ENCODE results near the gene OMP.
"Not testable (repeated sequence)": the region's sequence is repeated elsewhere in the genome, so short reads cannot be mapped to it uniquely, and the experiment has no call there.

Gene OMP

DNA sequence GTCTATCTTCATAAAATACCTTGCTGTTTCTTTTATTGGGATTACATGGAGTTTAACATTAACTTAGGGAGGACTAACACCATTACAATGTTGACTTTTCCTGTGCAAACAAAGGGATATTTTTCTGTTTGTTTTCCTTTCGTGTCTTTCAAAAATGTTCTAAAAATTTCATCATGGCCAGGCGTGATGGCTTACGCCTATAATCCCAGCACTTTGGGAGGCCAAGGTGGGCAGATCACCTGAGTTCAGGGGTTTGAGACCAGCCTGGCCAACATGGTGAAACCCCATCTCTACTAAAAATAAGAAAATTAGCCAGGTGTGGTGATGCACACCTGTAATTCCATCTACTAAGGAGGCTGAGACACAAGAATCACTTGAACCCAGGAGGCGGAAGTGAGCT lies 41.4 kb upstream of the OMP start:
- not testable (repeated sequence) for H3K27ac ChIP-seq (ENCODE audit: low read depth, low read length); H3K27me3 ChIP-seq (ENCODE audit: control insufficient read depth, insufficient read depth, low read length); H3K9me3 ChIP-seq (ENCODE audit: control insufficient read depth, insufficient read depth, low read depth, low read length); H3K9ac ChIP-seq (ENCODE audit: low read length); H3K36me3 ChIP-seq (ENCODE audit: control insufficient read depth, insufficient read depth, low read length); H3K4me1 ChIP-seq (ENCODE audit: control insufficient read depth, insufficient read depth, low read length); H3K4me3 ChIP-seq (ENCODE audit: low read depth, low read length)

DNA sequence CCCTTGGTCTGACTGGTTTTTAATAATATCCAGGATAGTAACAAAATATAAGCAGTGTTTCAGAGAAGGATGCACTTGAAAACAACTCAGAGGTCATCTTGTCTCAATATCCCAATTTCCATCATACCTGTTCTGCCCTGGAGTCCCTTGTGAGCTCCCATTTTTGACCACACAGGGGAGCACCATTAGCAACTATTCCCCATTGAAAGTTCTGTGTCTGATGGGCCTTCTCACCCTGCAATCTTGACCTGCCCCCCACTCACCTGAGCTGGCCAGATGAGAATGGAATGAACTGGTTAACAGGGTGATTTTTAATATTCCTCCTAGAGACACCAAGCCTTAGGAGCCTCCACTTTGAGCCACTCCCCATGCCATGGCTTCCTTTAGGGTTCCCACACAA lies 39.7 kb upstream of the OMP start:
- peaks cover 7% of the 10 kb centered on the region; the same call in 1 of the 2 replicates for H3K27me3 ChIP-seq (ENCODE audit: control insufficient read depth, insufficient read depth, low read length)

DNA sequence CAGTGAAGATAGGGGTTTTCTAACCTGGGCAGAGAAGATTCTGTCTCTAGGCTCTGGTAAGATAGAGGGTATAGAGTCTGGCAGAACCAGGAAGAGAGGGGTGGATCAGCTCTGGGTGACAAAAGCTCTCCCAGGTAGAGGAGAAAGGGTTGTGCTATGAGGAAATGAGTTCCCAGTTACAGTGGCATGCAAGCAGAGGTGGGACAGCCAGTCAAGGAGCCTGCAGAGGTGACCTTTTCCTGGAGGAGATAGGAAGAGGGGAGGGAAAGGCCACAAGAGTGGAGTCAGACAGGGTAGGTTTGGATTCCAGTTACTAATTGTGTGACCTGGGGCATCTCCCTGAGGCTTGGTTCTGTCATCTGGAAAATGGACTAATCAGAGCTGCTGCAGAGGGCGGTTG lies 39.2 kb upstream of the OMP start:
- Histone ChIP-seq H3K9me3 (ENCODE audit: control insufficient read depth, insufficient read depth, low read depth, low read length) (no peaks in the 10 kb centered on the region), H3K36me3 (ENCODE audit: control insufficient read depth, insufficient read depth, low read length) (no peaks in the 10 kb centered on the region), H3K27me3 (ENCODE audit: control insufficient read depth, insufficient read depth, low read length) (peaks cover 7% of the 10 kb centered on the region; the same call in 1 of the 2 replicates), H3K9ac (ENCODE audit: low read length) (no peak overlapping the region), H3K4me1 (ENCODE audit: control insufficient read depth, insufficient read depth, low read length) (peaks cover 17% of the 10 kb centered on the region; the same call in 1 of the 2 replicates), H3K4me3 (ENCODE audit: low read depth, low read length) (no peak overlapping the region), H3K27ac (ENCODE audit: low read depth, low read length) (no peak overlapping the region)

More for the DNA sequence above, 39.7 kb upstream of the OMP start:
- Histone ChIP-seq H3K36me3 (ENCODE audit: control insufficient read depth, insufficient read depth, low read length) (no peaks in the 10 kb centered on the region), H3K9ac (ENCODE audit: low read length) (no peak overlapping the region), H3K4me1 (ENCODE audit: control insufficient read depth, insufficient read depth, low read length) (peaks cover 14% of the 10 kb centered on the region; the same call in 1 of the 2 replicates), H3K4me3 (ENCODE audit: low read depth, low read length) (no peak overlapping the region), H3K9me3 (ENCODE audit: control insufficient read depth, insufficient read depth, low read depth, low read length) (no peaks in the 10 kb centered on the region), H3K27ac (ENCODE audit: low read depth, low read length) (no peak overlapping the region)

DNA sequence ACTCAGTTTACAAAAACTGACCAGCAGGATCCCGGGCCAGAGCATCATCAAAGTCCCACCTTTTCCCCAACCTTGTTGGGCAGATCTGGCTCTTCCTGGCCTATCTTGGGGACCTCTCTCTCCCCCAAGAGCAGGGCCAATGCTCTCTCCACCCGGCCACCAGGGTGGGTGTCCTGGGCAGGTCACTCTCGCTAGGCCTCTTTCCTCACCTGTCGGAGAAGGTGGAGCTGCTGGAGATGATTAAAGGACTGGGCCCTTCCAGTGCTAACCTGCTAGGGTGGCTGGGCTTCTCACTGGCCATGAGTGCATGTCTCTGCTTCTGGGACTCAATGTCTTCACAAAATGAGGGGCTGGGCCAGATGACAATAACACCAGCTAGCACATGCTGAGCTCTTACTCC lies 38.8 kb upstream of the OMP start:
- no peaks in the 10 kb centered on the region for H3K9me3 ChIP-seq (ENCODE audit: control insufficient read depth, insufficient read depth, low read depth, low read length)
- peaks cover 17% of the 10 kb centered on the region; the same call in 1 of the 2 replicates for H3K4me1 ChIP-seq (ENCODE audit: control insufficient read depth, insufficient read depth, low read length)
- no peak overlapping the region for H3K4me3 ChIP-seq (ENCODE audit: low read depth, low read length)
- peaks cover 7% of the 10 kb centered on the region; the same call in 1 of the 2 replicates for H3K27me3 ChIP-seq (ENCODE audit: control insufficient read depth, insufficient read depth, low read length)
- H3K36me3 ChIP-seq (ENCODE audit: control insufficient read depth, insufficient read depth, low read length): no peaks in the 10 kb centered on the region
- no peak overlapping the region for H3K27ac ChIP-seq (ENCODE audit: low read depth, low read length)
- no peak overlapping the region for H3K9ac ChIP-seq (ENCODE audit: low read length)

DNA sequence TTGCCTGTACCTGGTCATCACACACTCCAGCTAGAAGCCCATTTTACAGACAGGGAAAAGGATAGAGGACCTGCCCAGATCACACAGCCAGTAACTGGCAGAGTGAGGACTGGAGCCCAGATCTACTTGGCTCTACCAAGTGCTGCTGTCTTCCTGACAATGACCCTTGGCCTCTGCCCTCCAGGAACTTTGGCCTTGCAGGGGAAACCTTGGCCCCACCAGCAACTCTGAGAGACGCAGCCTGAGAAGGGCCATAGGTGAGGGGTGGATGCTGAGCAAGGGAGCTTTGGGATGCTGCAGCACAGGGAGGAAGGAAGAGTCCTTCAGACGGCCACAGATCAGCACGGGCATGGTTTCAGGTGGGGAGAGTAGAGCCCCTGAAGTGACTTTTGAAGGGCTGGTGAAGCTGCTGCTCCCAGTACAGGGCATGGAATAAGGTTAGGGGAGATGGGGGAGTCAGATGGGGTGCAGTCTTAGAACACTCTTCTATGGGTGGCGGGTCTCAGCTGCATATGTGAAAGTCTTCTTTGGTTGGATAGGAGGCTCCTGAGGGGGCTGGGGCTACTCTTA lies 37.9 kb upstream of the OMP start:
- H3K4me3 ChIP-seq (ENCODE audit: low read depth, low read length): no peak overlapping the region
- no peaks in the 10 kb centered on the region for H3K36me3 ChIP-seq (ENCODE audit: control insufficient read depth, insufficient read depth, low read length)
- H3K9ac ChIP-seq (ENCODE audit: low read length): no peak overlapping the region
- peaks cover 7% of the 10 kb centered on the region; the same call in 1 of the 2 replicates for H3K27me3 ChIP-seq (ENCODE audit: control insufficient read depth, insufficient read depth, low read length)
- no peak overlapping the region for H3K27ac ChIP-seq (ENCODE audit: low read depth, low read length)
- no peaks in the 10 kb centered on the region for H3K9me3 ChIP-seq (ENCODE audit: control insufficient read depth, insufficient read depth, low read depth, low read length)
- peaks cover 17% of the 10 kb centered on the region; the same call in 1 of the 2 replicates for H3K4me1 ChIP-seq (ENCODE audit: control insufficient read depth, insufficient read depth, low read length)

DNA sequence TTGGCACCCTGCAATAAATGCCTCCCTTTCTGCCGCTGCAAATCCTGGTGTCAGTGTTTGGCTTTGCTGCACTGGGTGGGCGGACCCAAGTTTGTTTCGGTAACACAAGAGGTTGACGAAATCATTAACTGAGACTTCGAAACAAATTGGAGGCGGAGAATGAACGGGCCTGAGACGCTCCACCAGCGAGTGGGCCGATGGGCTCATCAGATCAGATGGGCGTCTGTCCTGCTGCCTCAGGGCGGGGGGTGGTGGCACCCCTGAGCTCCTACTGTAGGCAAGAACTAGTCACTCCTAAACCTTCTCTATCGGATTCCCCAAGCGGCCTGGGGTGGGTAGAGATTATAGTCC lies 36.8 kb upstream of the OMP start:
- peaks cover 7% of the 10 kb centered on the region; the same call in 1 of the 2 replicates for H3K27me3 ChIP-seq (ENCODE audit: control insufficient read depth, insufficient read depth, low read length)

DNA sequence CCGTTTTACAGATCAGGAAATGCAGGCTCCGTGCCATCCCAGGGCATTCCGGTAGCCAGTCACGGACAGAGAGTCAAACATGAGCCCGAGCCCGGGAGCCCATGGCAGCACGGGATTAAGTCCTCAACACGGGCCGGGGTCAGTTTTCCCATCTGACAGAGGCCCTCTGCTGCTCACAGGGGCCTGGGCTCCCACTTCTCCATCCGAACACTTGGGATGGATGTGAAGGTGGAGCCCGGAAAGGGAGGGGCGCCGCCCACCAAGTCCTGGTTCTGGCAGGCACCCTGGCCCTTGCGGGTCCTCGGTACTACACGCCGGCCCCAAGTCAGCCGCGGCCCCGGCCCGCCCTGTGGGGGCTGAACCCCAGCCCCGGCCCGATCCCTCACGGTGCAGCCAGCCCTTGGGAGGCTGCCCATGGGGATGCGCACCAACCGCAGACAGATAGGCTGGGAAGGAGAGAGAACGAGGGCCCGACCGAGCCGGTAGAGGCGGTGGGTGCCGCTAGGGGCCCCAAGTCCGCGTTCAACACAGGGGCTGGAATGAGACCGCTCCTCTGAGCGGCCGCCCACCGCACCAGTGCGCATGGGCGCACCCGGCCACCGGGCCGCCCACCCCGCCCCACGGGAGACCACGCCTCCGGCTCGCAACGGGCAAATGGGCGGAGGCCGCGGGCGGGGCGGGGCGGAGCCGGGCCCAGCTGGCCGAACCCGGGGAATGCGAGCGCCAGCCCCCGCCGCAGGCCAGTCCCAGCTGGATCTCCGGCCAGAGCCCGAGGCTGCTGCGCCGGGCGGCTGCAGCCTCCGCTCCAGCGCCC lies 36.2 kb upstream of the OMP start, which contains the start of gene CAPN5:
Gene CAPN5, plus strand, starts transcription at position 743 of the 814 bp plus-strand sequence. CDS start 17,916 bp downstream, outside the sequence.
- Histone ChIP-seq H3K4me1 (ENCODE audit: control insufficient read depth, insufficient read depth, low read length) (peaks cover 17% of the 10 kb centered on the region; the same call in 1 of the 2 replicates), H3K27ac (ENCODE audit: low read depth, low read length) (peak within 1 kb of the TSS; percentile 42; the same call in 1 of the 2 replicates), H3K36me3 (ENCODE audit: control insufficient read depth, insufficient read depth, low read length) (no peaks in the 10 kb centered on the region), H3K9ac (ENCODE audit: low read length) (peak within 1 kb of the TSS; percentile 58), H3K4me3 (ENCODE audit: low read depth, low read length) (peak within 1 kb of the TSS; percentile 61), H3K9me3 (ENCODE audit: control insufficient read depth, insufficient read depth, low read depth, low read length) (no peaks in the 10 kb centered on the region), H3K27me3 (ENCODE audit: control insufficient read depth, insufficient read depth, low read length) (peaks cover 7% of the 10 kb centered on the region; the same call in 1 of the 2 replicates)

More for the DNA sequence above, 36.8 kb upstream of the OMP start:
- H3K27ac ChIP-seq (ENCODE audit: low read depth, low read length): no peak overlapping the region
- H3K9ac ChIP-seq (ENCODE audit: low read length): no peak overlapping the region
- peaks cover 17% of the 10 kb centered on the region; the same call in 1 of the 2 replicates for H3K4me1 ChIP-seq (ENCODE audit: control insufficient read depth, insufficient read depth, low read length)
- H3K4me3 ChIP-seq (ENCODE audit: low read depth, low read length): peak overlapping the region; percentile 61
- no peaks in the 10 kb centered on the region for H3K9me3 ChIP-seq (ENCODE audit: control insufficient read depth, insufficient read depth, low read depth, low read length)
- H3K36me3 ChIP-seq (ENCODE audit: control insufficient read depth, insufficient read depth, low read length): no peaks in the 10 kb centered on the region

DNA sequence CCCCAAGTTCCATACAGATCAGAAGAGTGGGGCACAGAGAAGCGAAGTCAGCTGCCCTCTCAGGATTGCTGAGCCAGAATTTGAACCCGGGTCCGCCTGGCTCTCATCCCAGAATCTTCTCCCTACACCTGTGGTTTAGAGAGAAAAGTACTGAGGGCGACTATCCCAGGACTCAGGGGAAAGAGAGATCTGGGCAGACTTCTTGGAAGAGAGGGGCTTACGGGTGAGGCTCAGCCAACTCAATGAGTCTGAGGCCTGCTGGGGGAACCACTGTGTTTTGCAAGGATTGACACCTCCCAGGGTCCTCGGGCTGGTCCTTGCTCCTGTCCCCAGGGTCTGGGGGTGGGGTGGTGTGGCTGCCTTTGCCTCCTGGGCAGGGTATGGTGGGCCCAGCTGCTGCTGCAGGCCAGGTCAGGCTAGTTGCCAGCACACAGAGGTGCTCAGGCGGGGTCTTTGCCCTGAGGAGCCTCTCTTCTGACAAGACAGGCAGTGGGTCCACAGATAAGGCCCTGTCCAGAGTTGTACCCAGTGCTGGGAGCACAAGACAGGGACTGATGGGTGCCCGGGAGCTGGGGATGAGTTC lies 34.7 kb upstream of the OMP start:
- Histone ChIP-seq H3K9ac (ENCODE audit: low read length) (peak overlapping the region; percentile 49), H3K4me3 (ENCODE audit: low read depth, low read length) (peak overlapping the region; percentile 61), H3K27ac (ENCODE audit: low read depth, low read length) (no peak overlapping the region), H3K9me3 (ENCODE audit: control insufficient read depth, insufficient read depth, low read depth, low read length) (no peaks in the 10 kb centered on the region), H3K27me3 (ENCODE audit: control insufficient read depth, insufficient read depth, low read length) (peaks cover 7% of the 10 kb centered on the region; the same call in 1 of the 2 replicates), H3K4me1 (ENCODE audit: control insufficient read depth, insufficient read depth, low read length) (peaks cover 25% of the 10 kb centered on the region; the same call in 1 of the 2 replicates), H3K36me3 (ENCODE audit: control insufficient read depth, insufficient read depth, low read length) (no peaks in the 10 kb centered on the region)

DNA sequence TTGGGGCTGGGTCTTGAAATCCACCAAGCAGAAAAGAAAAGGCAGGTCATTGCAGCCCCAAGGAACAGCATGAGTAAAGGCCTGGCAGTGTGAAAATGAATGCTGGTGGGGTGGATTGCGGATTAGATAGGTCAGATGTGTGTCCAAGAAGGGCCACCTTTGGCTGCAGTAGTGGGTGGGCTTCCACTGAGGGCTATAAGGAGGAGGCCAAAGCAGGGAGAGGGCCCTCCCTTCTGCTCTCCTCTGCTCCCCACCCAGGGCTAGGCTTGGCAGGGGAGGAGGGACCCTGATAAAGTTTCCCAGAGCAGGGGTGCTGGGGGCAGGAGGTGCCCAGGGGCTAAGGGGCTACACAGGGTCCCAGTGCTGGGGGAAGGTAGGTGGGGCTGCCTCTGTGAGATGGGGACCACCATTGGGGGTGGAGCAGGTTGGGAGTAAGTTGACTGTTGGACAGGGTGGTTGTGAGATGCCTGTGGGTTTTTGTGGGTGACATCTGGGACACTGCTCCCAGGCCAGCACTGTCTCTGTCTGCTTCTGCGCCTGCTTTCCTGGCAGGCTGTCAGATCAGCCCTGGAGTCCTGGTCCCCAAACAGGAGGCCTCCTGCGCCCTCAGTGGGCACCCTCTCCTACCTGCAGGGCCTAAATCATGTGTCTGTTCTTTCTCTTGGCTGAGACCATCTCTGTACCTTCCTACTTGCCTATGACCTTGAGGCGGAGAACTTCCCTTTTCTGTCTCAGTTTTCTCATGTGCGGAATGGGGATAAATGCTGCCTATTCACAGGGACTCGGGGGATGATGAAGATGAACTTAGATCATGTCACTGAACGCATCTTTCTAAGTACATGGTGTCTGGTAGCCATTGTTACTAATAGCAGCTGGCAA lies 33.9 kb upstream of the OMP start:
- no peak overlapping the region for H3K4me3 ChIP-seq (ENCODE audit: low read depth, low read length)
- H3K36me3 ChIP-seq (ENCODE audit: control insufficient read depth, insufficient read depth, low read length): no peaks in the 10 kb centered on the region
- H3K9me3 ChIP-seq (ENCODE audit: control insufficient read depth, insufficient read depth, low read depth, low read length): no peaks in the 10 kb centered on the region
- peaks cover 30% of the 10 kb centered on the region; the same call in 1 of the 2 replicates for H3K4me1 ChIP-seq (ENCODE audit: control insufficient read depth, insufficient read depth, low read length)
- no peak overlapping the region for H3K27ac ChIP-seq (ENCODE audit: low read depth, low read length)
- H3K27me3 ChIP-seq (ENCODE audit: control insufficient read depth, insufficient read depth, low read length): peaks cover 7% of the 10 kb centered on the region; the same call in 1 of the 2 replicates
- H3K9ac ChIP-seq (ENCODE audit: low read length): no peak overlapping the region

DNA sequence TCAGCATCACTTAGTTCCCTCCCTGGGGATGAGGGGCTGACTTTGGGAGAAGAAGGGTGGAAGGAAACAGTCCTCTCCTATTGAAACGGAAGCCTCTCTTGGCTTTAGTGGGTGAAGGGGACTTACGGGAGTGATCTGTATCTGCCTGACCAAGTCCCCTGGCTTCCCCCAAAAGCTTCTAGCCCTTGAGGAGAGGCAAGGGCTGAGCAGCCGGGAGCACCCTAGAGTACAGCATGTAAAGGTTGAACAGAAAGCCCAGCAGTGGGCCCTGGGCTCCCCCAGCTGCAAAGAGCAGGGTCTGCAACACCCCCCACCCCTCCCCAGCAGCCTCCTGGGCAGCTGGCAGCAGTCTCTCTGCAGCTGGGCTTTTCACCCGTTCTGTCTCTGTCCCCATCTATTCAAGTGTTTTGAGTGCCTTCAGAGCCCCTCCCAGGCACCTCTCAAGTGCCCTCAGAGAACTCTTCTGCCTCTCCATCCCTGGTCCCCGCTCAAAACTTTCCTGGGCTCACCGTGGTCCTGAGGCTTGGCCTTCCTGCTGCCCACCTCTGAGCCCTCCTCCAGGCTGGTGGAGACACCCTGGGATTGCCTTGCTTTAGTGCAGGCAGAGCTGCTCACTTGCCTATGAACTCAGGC lies 33.2 kb upstream of the OMP start:
- Histone ChIP-seq H3K27ac (ENCODE audit: low read depth, low read length) (no peak overlapping the region), H3K9me3 (ENCODE audit: control insufficient read depth, insufficient read depth, low read depth, low read length) (no peaks in the 10 kb centered on the region), H3K4me1 (ENCODE audit: control insufficient read depth, insufficient read depth, low read length) (peaks cover 31% of the 10 kb centered on the region; the same call in 1 of the 2 replicates), H3K9ac (ENCODE audit: low read length) (no peak overlapping the region), H3K27me3 (ENCODE audit: control insufficient read depth, insufficient read depth, low read length) (peaks cover 7% of the 10 kb centered on the region; the same call in 1 of the 2 replicates), H3K36me3 (ENCODE audit: control insufficient read depth, insufficient read depth, low read length) (no peaks in the 10 kb centered on the region), H3K4me3 (ENCODE audit: low read depth, low read length) (no peak overlapping the region)
